Lower leg skin (tissue), 4 donors: ENCODE results near the gene ZNF710. TPM values are rescaled to one million over a fixed set of nuclear protein-coding genes. Genes with fewer than 3 reads are reported as not detected.
"Not testable (repeated sequence)": the region's sequence is repeated elsewhere in the genome, so short reads cannot be mapped to it uniquely, and the experiment has no call there.

Experiments used
- DNase-seq, 2 donors: peaks; one replicate each; pipeline ENCODE4 v3.0.0-alpha.2; 2019; ENCODE audit warnings: low spot score in 2 of 2
- H3K4me3 ChIP-seq: fragments of 200-600 bp; sonication (generic); 2 replicates; pipeline ENCODE4 v1.5.1; 2017; ENCODE audit warnings: mild to moderate bottlenecking, low read depth; ENCODE audit not compliant: poor library complexity, severe bottlenecking
- CTCF ChIP-seq, 3 donors: fragments of 450-650 bp; IDR thresholded peaks; one replicate each; pipeline ENCODE4 v1.5.1; 2016; ENCODE audit warnings: antibody characterized with exemption in 3 of 3, mild to moderate bottlenecking in 3 of 3, moderate library complexity in 2 of 3
- POLR2A ChIP-seq, 2 donors: fragments of 450-650 bp; IDR thresholded peaks; one replicate each; pipeline ENCODE4 v1.6.1; 2016 to 2017; ENCODE audit warnings: antibody characterized with exemption in 2 of 2, mild to moderate bottlenecking in 1 of 2, moderate library complexity in 1 of 2
- WGBS, 2 donors: methylation state at CpG; one replicate each; pipeline ENCODE4 v1.1.5; 2018; 5-methylcytosine and 5-hydroxymethylcytosine counted together
- intact Hi-C: fragments of 100-400 bp; cut with DNase I; formaldehyde crosslinking; loops from one replicate; pipeline ENCODE4 v1.15.0; 2023; ENCODE audit warnings: low total_unique reads
- total RNA-seq, 4 donors: library from RNA; depleted of rRNA; stranded (reverse); fragments of >200 nt; gene quantifications; one replicate each; pipeline ENCODE4 v1.1.0, GENCODE V29; 2016

The ZNF710 gene
- total RNA-seq, 4 donors from 2014 or later, result 27.2 to 34.3 (median 32.4) TPM

GRCh38 chr15:90067953-90068606, 67.0 kb downstream of the ZNF710 start:
- TF ChIP-seq POLR2A (IDR thresholded peaks at IDR 0.05) (no peak), CTCF (IDR thresholded peaks at IDR 0.05) (no peak)
- H3K4me3 ChIP-seq, result no peak overlapping the region
- DNase-seq, result no peak
- WGBS, 2 donors, result 87 to 93% methylated on average over 31 to 33 of the region's 37 CpGs
- intact Hi-C loops, result no loop called here

- H3K4me3 ChIP-seq, intact Hi-C loops, DNase-seq: not testable (repeated sequence)
- WGBS, 2 donors, result 97 to 100% methylated on average over 2 of the region's 2 CpGs
Observed at GRCh38 chr15:90070623-90071022, 69.5 kb downstream of the ZNF710 start.

GRCh38 chr15:90071220-90071807, 70.2 kb downstream of the ZNF710 start:
- DNase-seq, result peak; percentile 80 to 94
- intact Hi-C loops, result no loop called here
- TF ChIP-seq POLR2A (IDR thresholded peaks at IDR 0.05), result no peak
- no peak for TF ChIP-seq CTCF (IDR thresholded peaks at IDR 0.05)
- 46% methylated on average over 5 of the region's 5 CpGs for WGBS, 2 donors
- no peak overlapping the region for H3K4me3 ChIP-seq

GRCh38 chr15:90072978-90073640, 72.0 kb downstream of the ZNF710 start:
- no peak overlapping the region for H3K4me3 ChIP-seq
- WGBS, 2 donors, result 92 to 93% methylated on average over 7 to 17 of the region's 17 CpGs
- intact Hi-C loops, result no loop called here
- TF ChIP-seq CTCF (IDR thresholded peaks at IDR 0.05), result no peak
- no peak for TF ChIP-seq POLR2A (IDR thresholded peaks at IDR 0.05)
- DNase-seq, result no peak

GRCh38 chr15:90074023-90074422, 72.9 kb downstream of the ZNF710 start:
- TF ChIP-seq POLR2A (IDR thresholded peaks at IDR 0.05), result no peak
- no peak for TF ChIP-seq CTCF (IDR thresholded peaks at IDR 0.05)
- H3K4me3 ChIP-seq, result no peak overlapping the region
- DNase-seq, result no peak
- 90 to 96% methylated on average over 12 of the region's 12 CpGs for WGBS, 2 donors
- intact Hi-C loops, result no loop called here

- TF ChIP-seq POLR2A (IDR thresholded peaks at IDR 0.05) (no peak), CTCF (IDR thresholded peaks at IDR 0.05) (no peak)
- intact Hi-C loops, result no loop called here
- no peak for DNase-seq
- 72 to 83% methylated on average over 5 of the region's 5 CpGs for WGBS, 2 donors
- H3K4me3 ChIP-seq, result no peak overlapping the region
Observed at GRCh38 chr15:90074916-90075315, 73.8 kb downstream of the ZNF710 start.
